DND-41 (cell line): ENCODE results near the gene BPIFB2.
"Not testable (repeated sequence)": the region's sequence is repeated elsewhere in the genome, so short reads cannot be mapped to it uniquely, and the experiment has no call there.

Experiments used
- ATAC-seq: fragments of 200-7000 bp; cut with Tn5 transposase; 3 replicates; pipeline ENCODE4 v1.9.1; 2021; ENCODE audit warnings: low read depth; ENCODE audit not compliant: insufficient read depth
- DNase-seq: peaks from one replicate; pipeline ENCODE4 v3.0.0-alpha.2; 2020
- H2AFZ ChIP-seq: 2 replicates; pipeline ENCODE4 v1.6.0; 2012; ENCODE audit warnings: low read depth, low read length
- H3K27ac ChIP-seq: 2 replicates; pipeline ENCODE4 v1.5.1; 2012; ENCODE audit warnings: low read length, inconsistent platforms
- H3K27me3 ChIP-seq: fragments of 200-600 bp; sonication (generic); 2 replicates; pipeline ENCODE4 v1.6.0; 2012; ENCODE audit warnings: low read length, mild to moderate bottlenecking, inconsistent platforms; ENCODE audit not compliant: insufficient read depth, poor library complexity
- H3K36me3 ChIP-seq: 2 replicates; pipeline ENCODE4 v1.5.1; 2012; ENCODE audit warnings: low read length, inconsistent platforms; ENCODE audit not compliant: insufficient read depth
- H3K4me1 ChIP-seq: 2 replicates; pipeline ENCODE4 v1.5.1; 2012; ENCODE audit warnings: mild to moderate bottlenecking, low read length; ENCODE audit not compliant: insufficient read depth
- H3K4me2 ChIP-seq: 2 replicates; pipeline ENCODE4 v1.6.0; 2012; ENCODE audit warnings: mild to moderate bottlenecking, moderate library complexity, low read length, inconsistent platforms; ENCODE audit not compliant: insufficient read depth
- H3K4me3 ChIP-seq, 2 experiments: fragments of 200-600 bp in 1 of 2; shearing (Covaris generic) in 1 of 2; 2 replicates each; pipeline ENCODE4 v1.5.1; 2012 to 2016; ENCODE audit warnings: inconsistent platforms in 2 of 2, low read length in 2 of 2, mild to moderate bottlenecking in 2 of 2, low read depth in 1 of 2, moderate library complexity in 1 of 2
- H3K79me2 ChIP-seq: 2 replicates; pipeline ENCODE4 v1.6.0; 2012; ENCODE audit warnings: low read length, inconsistent platforms; ENCODE audit not compliant: insufficient read depth
- H3K9ac ChIP-seq: 2 replicates; pipeline ENCODE4 v1.6.0; 2012; ENCODE audit warnings: low read depth, mild to moderate bottlenecking, inconsistent platforms, low read length, moderate library complexity
- H3K9me3 ChIP-seq: 2 replicates; pipeline ENCODE4 v1.5.1; 2012; ENCODE audit warnings: low read length, moderate library complexity, mild to moderate bottlenecking, inconsistent platforms; ENCODE audit not compliant: insufficient read depth, severe bottlenecking
- H4K20me1 ChIP-seq: 2 replicates; pipeline ENCODE4 v1.6.0; 2012; ENCODE audit warnings: low read length; ENCODE audit not compliant: insufficient read depth
- CTCF ChIP-seq: IDR thresholded peaks from 2 replicates; pipeline ENCODE4 v1.5.1; 2012; ENCODE audit warnings: borderline replicate concordance, low read length, moderate library complexity, mild to moderate bottlenecking; ENCODE audit not compliant: poor library complexity, severe bottlenecking; ENCODE audit errors: extremely low read depth
- EZH2 ChIP-seq: IDR thresholded peaks from 3 replicates; pipeline ENCODE4 v1.6.1; 2012; ENCODE audit warnings: borderline replicate concordance, low read depth, mild to moderate bottlenecking, moderate library complexity, low read length, inconsistent platforms; ENCODE audit not compliant: severe bottlenecking

BPIFB2 gene

DNA sequence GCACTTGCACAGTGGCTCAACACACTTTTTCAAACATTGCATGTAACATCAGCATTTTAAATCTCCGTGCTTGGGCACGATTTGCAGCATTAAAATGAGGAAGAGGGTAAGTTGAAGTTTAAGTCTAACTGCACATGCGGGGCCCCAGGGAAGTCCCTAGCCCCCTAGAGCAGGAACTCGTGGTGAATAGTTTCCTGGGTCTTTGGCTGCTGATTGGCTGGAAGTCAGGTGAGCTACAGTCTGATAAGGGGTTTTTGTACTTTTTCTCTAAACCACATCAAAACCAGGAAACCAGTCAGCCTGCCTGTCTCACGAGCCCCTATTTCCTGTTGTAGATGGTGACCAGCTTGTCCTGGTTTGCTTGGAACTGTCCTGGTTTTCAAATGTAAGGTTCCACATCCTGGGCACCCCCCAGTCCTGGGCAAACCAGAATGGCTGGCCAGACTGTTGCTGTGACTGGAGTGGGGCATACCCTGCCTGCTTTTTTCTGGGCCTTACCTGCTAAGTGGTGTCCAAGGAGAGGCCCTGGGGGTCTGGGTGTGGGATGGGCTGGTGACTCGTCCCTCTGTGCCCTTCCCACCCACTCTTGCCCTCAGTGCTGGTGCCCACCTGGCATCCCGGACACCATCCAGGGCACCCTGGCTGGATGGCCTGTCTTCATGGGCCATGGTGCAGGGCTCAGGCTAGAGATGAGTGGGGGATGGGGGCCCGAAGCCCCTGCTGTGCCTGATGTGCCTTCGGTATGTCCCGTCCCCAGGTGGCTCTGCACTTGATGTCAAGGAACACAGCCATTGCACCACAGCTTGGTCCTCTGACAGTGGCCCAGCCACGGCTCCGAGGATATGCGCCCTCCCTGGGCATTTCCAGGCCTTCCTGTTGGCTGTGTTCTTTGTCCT lies 35.1 kb upstream of the BPIFB2 start:
- Histone ChIP-seq H3K27ac (peak overlapping the region; percentile 83), H3K4me1 (peaks cover 88% of the 10 kb centered on the region), H3K9ac (peak overlapping the region; percentile 49), H3K36me3 (no peaks in the 10 kb centered on the region), H3K27me3 (no peaks in the 10 kb centered on the region), H4K20me1 (no peaks in the 10 kb centered on the region), H3K9me3 (peaks cover 12% of the 10 kb centered on the region), H3K4me3 (peak overlapping the region in 1 of 2 experiments; percentile 17; a peak in 2 of 4 replicates), H3K4me2 (peak overlapping the region; percentile 49), H2AFZ (peak overlapping the region; percentile 64), H3K79me2 (no peaks in the 10 kb centered on the region)
- TF ChIP-seq CTCF (no peak), EZH2 (no peak)
- DNase-seq = peak; percentile 96
- ATAC-seq = peak; percentile 83

GRCh38 chr20:32973077-32973717 lies 34.3 kb upstream of the BPIFB2 start:
- no peaks in the 10 kb centered on the region for H3K27me3 ChIP-seq
- peaks cover 85% of the 10 kb centered on the region for H3K4me1 ChIP-seq
- H2AFZ ChIP-seq = no peak overlapping the region
- H3K36me3 ChIP-seq = no peaks in the 10 kb centered on the region
- H3K27ac ChIP-seq = peak overlapping the region; percentile 83
- no peak overlapping the region for H3K4me3 ChIP-seq
- H3K9ac ChIP-seq = peak overlapping the region; percentile 49; the same call in 1 of the 2 replicates
- H3K9me3 ChIP-seq = peaks cover 12% of the 10 kb centered on the region
- DNase-seq (peak; percentile 2), ATAC-seq (no peak)
- no peak overlapping the region for H3K4me2 ChIP-seq
- no peak for TF ChIP-seq EZH2
- TF ChIP-seq CTCF = no peak
- no peaks in the 10 kb centered on the region for H3K79me2 ChIP-seq
- no peaks in the 10 kb centered on the region for H4K20me1 ChIP-seq

DNA sequence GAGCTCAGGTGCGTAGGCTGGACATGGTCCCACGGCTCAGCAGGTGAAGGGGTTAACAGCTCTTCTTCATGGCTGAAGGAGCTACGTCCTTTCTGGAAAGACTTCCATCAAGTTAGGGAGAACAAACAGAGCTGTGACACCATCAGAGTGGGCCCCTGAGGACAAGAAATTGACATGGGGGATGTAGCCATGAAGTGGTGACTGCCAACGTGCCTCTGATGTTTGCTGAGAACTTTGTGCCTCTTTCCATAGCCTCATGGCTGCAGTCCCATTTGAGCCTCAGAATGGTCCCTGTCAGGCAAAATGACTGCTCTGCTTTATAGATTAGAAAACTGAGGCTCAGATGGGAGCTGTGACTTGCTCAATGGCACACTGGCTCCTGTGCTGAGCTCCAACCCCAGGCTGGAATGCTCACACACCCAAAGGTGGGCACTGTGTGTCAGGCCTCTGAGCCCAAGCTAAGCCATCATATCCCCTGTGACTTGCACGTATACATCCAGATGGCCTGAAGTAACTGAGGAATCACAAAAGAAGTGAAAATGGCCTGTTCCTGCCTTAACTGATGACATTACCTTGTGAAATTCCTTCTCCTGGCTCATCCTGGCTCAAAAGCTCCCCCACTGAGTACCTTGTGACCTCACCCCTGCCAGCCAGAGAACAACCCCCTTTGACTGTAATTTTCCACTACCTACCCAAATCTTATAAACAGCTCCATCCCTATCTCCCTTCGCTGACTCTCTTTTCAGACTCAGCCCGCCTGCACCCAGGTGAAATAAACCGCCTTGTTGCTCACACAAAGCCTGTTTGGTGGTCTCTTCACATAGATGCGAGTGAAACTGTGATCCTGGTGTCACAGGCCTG lies 33.1 kb upstream of the BPIFB2 start:
- not testable (repeated sequence) for H3K27me3 ChIP-seq, H3K4me3 ChIP-seq, ATAC-seq, H2AFZ ChIP-seq, H3K9ac ChIP-seq, H4K20me1 ChIP-seq, H3K36me3 ChIP-seq, H3K79me2 ChIP-seq, H3K4me2 ChIP-seq
- DNase-seq = peak; percentile 7
- H3K4me1 ChIP-seq = peaks cover 75% of the 10 kb centered on the region
- peaks cover 12% of the 10 kb centered on the region for H3K9me3 ChIP-seq
- H3K27ac ChIP-seq = peak overlapping the region; percentile 83

GRCh38 chr20:32975121-32975520 lies 32.4 kb upstream of the BPIFB2 start:
- Histone ChIP-seq H3K9me3 (peaks cover 12% of the 10 kb centered on the region), H3K27ac (peak overlapping the region; percentile 16; the same call in 1 of the 2 replicates), H3K4me1 (peaks cover 68% of the 10 kb centered on the region)
- ATAC-seq, H3K4me3 ChIP-seq, H3K9ac ChIP-seq, H3K27me3 ChIP-seq, H3K36me3 ChIP-seq, H2AFZ ChIP-seq, H3K4me2 ChIP-seq, H4K20me1 ChIP-seq, H3K79me2 ChIP-seq: not testable (repeated sequence)
- peak; percentile 3 for DNase-seq
